GM18507 (cell line): Measurements from ENCODE around the gene ACTR2.
A peak's percentile ranks its signal among the peaks of the same experiment; 100 is the strongest.
"Not testable (repeated sequence)": the region's sequence is repeated elsewhere in the genome, so short reads cannot be mapped to it uniquely, and the experiment has no call there.

Experiments used
- DNase-seq: peaks from one replicate; pipeline ENCODE4 v3.0.0; 2011; ENCODE audit warnings: low read depth; ENCODE audit not compliant: insufficient read length; ENCODE audit errors: extremely low spot score
- FAIRE-seq: peaks from 2 replicates; lab custom pipeline; 2011; peaks lifted over from hg19 to GRCh38; lab: Jason Lieb, UNC

The ACTR2 gene

DNA sequence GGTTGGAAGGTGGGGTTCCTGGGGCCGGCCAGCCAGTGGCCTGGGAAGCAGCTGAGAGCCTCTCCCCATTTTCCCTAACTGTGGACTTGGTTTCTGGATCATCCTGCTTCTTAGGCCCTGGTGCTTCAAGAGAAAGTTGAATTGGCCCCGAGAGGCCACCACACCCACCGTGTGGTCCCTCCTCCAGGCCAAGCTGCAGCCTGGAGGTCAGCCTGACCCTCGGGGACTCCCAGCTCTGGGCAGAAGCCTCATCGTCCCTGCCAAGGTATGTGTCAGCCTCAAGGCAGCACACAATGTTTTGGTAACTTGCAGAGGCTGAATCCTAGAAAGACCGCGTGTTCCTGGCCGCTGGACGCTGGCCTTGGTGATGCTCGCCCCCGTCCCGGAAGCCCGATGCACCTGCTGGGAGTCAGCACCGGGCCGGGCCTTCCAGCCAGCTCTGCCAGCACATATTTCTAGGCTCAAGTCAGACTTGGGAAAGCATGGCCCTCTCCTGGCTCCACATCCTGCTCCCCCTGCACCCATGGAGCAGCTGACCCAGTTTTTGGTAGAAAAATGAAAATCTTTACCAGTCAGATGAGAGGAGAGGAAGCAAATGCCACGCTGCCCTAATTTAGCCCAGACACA is 72.6 kb downstream of the ACTR2 start:
- no peak for FAIRE-seq
- no peak for DNase-seq

DNA sequence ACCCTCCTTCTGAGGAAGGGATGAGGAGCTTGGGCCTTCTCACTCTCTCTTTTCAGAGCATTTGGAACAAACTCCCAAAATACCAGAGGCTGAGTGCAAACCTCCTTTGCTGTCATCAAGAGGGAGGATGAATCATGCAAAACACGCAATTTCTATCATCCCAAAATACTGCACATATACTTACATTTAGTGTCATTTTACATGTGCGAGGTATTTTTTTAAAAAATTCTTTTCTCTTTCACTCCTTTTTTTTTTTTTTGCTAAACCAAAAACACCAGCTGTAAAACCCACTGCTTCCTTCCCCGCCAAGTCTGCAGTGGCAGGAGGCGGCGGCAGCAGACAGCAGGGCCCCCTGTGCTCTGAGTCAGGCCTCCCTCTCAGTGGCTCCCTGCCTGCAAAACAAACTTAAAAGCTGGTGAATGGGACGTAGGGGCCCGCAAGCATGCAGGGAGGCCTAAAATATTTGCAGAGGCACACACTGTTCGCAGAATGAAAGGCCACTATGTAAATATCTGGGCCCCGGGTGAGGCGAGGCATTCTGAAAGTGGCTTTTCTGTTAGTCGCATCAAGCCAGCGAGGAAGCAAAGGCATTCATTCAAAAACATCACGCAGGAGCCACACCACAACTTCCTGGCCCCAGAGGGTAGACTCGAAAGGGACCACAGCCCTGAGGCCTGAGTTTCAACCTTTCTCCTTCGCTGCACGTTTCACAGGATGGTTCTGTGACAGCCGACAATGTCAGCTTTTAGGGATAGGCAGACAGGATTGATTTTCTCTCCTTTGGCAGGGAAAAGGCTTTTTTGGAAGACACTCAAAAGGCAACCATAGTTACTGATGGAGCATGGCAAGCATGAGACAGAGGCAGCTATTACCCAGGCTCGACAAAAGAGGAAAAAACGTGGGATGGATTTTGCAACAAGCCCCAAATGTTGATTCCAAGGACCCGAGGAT is 73.4 kb downstream of the ACTR2 start:
- DNase-seq (peak; percentile 72), FAIRE-seq (peak; percentile 81)

DNA sequence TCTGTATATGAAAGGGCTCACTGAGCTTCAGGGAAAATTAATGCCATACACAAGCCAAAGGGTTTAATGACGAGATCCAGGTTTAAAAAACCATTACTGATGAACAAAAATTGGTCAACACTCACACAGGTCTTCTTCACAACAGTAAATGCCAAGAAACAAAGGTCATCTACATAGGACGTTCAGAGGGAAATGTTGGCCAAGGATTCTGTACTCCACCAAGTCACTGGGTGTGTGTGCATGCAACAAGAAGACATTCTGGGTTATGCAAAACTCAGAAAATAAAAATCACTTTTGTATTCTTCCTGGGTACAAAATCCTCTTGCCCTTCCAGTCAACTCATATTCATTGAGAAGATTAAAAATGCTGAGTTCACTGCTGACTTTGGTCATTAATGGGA is 78.3 kb downstream of the ACTR2 start:
- DNase-seq (no peak), FAIRE-seq (no peak)

DNA sequence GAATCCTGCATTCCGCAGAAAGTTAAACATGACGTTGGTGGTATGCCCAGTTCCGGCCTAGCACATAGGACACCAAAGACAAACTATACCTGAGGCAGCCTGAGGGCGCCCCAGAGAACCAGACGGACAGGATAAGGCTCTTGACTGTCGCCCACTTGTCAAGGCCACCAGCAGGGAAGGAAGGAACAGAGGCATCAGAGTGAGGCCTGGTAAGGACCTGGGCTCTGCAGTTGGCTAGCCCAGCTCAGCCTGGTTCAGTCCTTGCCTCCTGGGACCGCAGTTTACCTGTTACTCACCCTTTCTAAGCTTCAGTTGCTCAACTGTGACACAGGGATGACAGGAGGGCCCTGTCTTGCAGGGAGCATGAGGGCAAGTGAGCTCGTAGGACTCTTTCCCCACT is 82.1 kb downstream of the ACTR2 start:
- DNase-seq: no peak
- no peak for FAIRE-seq

DNA sequence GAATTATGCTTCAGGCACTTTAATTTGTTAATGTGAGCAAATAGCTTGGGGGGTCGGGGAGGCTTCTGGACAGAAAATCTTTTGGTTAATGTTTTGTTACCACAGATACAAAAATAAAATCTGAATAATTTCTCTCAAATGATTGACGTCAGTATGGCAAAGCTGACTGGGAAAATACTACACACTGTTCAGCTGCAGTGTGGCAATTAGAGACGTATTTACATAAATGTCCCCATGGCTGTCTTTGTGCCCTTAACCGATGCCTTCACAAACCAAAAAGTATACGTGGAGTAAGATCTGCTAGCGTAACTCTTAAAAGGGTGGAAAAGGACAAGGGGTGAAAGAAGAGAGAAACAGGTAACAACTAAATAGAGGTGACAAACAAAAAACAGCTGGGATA is 83.4 kb downstream of the ACTR2 start:
- FAIRE-seq (no peak), DNase-seq (no peak)

DNA sequence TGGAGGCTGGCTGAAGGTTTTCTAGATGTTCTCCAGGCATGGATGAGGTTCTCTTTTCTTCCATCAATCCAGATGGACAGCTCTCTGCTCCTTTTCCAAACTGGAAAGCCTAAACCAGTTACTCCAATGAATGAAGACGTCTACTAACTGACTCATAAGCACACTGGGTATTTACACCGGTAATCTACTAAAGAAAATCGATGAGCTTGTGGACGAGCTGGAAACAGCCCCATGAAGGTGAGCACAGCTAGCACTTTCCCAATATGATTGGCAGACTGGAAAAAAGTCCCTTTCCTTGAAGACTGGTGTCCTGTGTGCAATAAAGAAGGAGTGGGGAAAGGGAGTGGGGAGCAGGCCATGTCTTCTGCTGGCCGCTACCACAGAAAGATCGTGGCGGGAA is 84.0 kb downstream of the ACTR2 start:
- no peak for FAIRE-seq
- no peak for DNase-seq

DNA sequence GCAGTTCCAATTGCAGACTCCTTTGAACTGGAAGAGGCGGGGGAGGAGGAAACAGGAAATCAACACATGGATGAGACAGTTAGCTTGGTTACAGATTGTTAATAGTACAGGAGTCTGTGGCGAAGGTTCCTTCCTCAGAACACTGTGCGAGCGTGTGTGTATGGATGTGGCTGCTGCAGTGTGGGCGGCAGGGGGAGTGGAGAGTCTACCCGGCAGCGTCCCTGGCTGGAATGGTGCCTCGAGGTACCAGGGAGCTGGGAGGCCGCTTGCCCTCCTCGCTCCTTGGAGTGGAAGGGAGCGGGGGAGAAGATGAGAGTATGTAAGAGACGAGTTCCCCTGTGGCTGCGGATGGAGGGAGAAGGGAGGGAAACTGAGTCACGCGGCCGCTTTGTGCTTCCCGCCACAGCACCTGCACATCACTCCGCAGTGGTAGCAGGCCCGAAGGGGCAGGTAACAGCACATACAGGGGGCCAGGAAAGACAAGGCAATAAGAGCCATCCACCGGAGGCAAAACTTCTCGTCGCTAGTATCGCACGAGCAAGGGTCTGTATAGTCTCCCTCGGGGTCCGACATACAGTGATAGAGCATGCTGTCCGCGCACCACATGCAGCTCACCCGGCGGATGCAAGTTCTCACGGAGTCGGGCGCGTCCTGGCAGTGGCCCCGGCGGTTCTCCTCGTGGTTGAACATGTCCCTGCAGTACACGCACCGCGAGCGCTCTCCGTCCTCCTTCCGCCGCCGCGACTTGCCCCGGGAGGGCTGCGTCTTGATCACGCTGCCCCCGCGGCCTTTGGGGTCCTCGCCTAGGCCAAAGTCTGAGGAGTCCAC is 85.7 kb downstream of the ACTR2 start:
- no peak for FAIRE-seq
- DNase-seq: no peak

DNA sequence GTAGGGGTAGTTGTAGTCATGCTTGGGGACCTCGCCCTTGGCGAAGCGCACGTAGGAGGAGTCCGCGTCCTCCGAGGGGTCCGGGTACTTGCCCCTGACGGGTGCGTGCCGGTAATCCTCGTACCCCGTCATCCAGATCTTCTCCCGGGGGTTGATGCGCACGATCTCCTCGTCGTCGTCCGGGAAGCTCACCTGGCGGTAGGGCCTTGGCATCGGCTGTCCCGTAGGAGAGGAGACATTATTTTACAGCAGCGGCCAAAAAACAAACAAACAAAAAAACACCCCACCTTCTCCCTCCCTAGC is 86.3 kb downstream of the ACTR2 start:
- DNase-seq: no peak
- no peak for FAIRE-seq

DNA sequence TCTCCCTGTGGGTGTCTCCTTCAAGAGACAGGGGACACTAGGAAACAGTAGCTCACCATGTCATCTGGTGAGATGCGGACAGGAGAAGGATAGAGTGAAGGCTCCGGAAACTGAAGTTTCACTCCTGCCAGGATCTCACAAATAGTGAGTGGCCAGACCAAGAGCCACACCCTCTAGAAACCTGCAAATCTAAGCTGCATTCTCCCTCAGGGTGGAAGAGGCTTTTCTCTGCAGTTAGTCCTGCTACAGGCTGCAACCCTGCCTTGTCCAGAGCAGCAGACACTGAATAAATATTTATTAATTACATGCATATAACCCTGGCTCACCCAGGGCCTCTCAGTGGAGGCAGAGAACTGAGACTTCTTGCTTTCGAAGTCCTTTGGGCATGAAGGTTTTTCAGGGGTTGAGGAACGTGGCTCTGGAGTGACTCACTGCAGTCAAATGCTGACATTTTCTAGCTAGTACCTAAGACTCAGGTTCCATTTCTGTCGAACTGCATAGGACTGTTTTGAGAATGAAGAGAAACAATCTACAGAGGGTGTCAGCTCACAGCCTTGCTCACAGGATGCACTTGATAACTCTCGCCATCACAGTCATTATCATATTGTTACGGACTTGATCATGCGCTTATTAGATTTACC is 87.3 kb downstream of the ACTR2 start:
- FAIRE-seq (no peak), DNase-seq (no peak)

DNA sequence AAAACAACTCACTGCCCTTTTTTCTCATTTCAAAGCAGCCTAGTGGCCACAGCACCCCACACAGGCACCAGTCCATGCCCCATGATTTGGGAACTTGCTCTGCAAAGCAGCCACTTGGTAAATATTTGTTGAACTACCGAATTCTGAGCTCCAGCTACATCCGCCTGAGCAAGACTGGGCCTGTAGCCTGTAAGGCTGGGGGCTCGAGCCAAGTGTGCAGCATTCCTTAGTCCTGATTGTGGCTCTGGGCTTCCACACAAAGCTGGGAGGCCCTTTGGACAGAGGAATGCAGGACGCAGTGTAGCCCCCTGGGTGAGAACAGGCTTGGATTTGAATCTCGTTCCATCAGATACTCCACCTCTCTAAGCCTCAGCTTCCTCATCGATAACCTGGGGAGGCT is 88.4 kb downstream of the ACTR2 start:
- FAIRE-seq: no peak
- DNase-seq: no peak

DNA sequence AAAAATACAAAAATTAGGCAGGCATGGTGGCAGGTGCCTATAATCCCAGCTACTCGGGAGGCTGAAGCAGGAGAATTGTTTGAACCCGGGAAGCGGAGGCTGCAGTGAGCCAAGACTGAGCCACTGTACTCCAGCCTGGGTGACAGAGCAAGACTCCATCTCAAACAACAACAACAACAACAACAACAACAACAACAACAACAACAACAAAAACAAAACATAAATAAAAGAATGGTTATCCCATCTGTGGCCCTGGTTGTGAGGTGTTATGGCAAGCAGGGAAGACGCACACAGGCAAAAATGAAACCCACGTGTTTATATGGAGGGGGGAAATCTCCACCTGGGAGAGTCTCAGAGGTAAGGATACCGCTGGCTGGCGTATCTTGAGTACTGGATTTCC is 89.7 kb downstream of the ACTR2 start:
- FAIRE-seq, DNase-seq: not testable (repeated sequence)

DNA sequence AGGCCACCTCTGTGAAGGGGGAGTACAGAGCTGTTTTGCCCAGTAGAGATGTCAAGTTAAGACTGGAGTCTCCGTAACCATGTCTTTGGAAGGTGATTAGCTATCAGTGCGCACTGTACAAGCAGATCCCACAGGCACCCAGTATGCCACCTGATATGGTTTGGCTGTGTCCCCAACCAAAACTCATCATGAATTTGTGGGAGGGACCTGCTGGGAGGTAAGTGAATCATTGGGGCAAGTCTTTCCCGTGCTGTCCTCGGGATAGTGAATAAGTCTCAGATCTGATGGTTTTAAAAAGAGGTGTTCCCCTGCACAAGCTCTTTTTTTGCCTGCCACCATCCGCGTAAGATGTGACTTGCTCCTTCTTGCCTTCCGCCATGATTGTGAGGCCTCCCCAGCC is 90.2 kb downstream of the ACTR2 start:
- no peak for FAIRE-seq

DNA sequence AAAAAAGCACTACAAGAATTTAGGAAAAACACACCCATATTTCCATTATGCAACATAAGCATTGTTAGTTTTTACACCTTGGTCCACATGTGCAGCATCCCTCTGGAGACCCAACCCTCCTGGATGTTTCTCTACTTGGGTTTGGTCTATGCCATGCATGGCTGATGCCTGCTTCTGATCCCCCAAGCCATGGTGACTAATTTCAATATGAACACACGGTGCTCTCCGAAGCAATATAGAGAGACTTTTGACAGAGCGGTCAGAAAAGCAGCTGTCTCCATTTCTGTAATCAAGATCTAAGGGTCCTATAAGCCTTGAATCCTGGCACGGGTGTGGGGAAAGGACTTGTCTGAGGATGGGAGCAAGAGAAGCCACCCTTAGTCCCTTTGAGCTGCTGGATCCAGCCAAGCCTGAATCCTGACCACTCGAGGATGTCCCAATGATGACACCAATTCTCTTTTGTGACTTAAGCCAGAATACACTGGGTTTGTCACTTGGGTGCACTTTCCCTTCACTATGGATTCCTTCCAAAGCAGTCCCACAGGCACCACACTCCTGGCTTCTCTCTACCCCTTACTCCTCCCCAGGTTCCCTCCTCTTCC is 91.5 kb downstream of the ACTR2 start:
- FAIRE-seq (no peak), DNase-seq (no peak)

More for the DNA sequence above, 90.2 kb downstream of the ACTR2 start:
- no peak for DNase-seq

DNA sequence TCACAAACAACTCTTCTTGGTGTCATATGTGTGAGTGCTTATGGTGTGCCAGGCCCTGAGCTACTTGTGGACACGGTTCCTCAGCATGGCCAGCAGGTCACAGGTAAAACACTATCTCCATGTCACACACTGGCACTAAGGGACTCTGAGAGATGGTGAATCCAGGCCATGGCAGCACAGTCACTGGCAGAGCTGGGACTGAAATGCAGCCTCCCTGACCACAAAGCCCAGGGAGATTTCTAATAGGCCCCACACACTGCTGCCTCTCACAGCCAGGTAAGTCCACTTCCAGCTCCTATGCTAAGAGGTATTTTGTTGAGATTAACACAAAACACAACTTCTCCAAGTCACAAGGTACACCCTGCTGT is 92.0 kb downstream of the ACTR2 start:
- DNase-seq (no peak), FAIRE-seq (no peak)

DNA sequence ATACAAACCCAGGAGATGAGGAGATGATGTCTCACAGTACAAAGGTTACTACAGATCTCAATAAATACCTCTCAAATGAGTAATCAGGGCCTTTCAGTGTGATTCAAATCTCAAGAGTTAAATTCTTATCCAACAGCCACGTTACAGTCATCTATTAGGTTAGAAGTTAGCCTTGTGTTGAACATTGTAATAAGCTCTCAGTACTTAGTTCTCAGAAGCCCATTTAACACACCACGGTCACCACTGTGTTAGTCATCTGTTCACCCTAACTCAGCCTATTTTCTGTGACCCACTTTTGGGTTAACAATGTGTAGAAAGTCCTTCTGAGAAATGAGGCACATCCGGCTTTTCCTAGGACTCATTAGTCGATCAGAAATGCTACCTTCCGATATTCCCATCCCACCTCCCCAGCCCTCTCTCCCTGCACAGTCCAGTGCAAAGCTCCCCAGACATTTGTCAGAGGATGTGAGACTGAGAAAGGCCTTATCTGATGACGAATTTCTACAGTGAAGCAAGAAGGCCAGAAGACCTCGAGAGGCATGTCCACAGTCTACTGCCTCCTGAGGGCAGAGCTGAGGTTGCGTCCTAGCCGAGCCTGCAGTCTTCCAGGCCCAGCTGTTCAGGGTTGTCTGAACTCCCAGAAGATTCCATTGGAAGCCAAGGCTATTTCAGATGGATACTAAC is 92.6 kb downstream of the ACTR2 start:
- peak; percentile 18 for FAIRE-seq
- DNase-seq: no peak
